Hepatocyte (in vitro differentiated cells): ENCODE measurements around the gene GCNT2.

Experiments
- CTCF ChIP-seq: fragments of 200-600 bp; sonication (generic); IDR thresholded peaks from 2 replicates; pipeline ENCODE4 v1.5.1; 2016; ENCODE audit warnings: antibody characterized with exemption, mild to moderate bottlenecking; ENCODE audit not compliant: poor library complexity
- EZH2 ChIP-seq: fragments of 200-600 bp; sonication (generic); IDR thresholded peaks from 2 replicates; pipeline ENCODE4 v1.6.1; 2016; ENCODE audit warnings: antibody characterized with exemption, mild to moderate bottlenecking, borderline replicate concordance

DNA sequence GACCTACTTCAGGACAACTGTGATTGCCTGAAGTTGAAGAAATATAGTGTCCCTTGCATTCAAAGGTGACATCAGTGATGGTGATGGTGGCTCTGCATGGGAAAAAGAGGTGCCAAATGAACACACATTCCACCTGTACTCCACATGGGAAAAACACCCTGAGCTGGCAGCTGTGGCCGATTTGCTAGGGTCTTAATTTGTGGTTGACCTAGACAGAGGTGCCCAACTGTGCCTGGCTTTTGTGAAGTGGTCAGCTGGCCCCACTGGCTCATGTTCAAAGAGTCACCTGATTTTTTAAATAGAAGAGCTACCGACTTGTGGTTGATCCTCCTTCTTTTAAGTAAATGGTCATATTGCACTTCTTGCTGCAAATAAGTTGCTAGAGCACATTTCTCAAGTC is 7.6 kb upstream of the GCNT2 start:
- TF ChIP-seq CTCF (no peak), EZH2 (no peak)
